HL-60/S4 (cell line): ENCODE results near the gene GRIK4.

Source experiments
- in situ Hi-C: fragments of 300-500 bp; cut with MboI; formaldehyde crosslinking; loops from 2 replicates; pipeline ENCODE4 v1.14.3; 2022; ENCODE audit warnings: low sequenced_read_pairs

The GRIK4 gene

DNA sequence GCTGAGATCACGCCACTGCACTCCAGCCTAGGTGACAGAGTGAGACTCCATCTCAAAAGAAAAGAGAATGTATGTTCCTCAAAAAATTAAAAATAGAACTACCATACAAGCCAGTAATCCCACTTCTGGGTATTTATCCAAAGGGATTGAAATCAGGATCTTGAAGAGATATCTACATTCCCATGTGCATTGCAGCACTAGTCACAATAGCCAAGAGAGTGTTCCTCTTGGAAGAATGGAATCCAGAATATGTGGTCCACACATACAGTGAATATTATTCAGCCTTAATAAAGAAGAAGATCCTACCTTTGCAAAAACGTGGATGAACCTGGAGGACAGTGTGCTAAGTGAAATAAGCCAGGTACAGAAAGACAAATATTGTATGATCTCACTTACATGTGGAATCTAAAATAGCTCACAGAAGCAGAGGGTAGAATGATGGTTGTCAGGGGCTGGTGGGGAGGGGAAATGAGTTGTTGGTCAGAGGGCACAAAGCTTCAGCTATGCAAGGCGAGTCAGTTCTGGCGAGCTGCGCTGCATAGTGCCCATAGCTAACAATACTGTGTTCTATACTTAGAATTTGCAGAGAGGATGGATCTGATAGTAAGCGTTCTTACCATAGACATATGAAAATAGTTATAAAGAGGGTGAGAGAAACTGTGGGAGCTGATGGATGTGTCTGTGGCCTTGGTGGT is 32.1 kb downstream of the GRIK4 start:
- in situ Hi-C loops, result no loop called here

- in situ Hi-C loops, result no loop called here
These were observed 34.3 kb downstream of the GRIK4 start for GRCh38 chr11:120545813-120546212.

GRCh38 chr11:120546312-120547205 is 35.0 kb downstream of the GRIK4 start:
- in situ Hi-C loops, result no loop called here

DNA sequence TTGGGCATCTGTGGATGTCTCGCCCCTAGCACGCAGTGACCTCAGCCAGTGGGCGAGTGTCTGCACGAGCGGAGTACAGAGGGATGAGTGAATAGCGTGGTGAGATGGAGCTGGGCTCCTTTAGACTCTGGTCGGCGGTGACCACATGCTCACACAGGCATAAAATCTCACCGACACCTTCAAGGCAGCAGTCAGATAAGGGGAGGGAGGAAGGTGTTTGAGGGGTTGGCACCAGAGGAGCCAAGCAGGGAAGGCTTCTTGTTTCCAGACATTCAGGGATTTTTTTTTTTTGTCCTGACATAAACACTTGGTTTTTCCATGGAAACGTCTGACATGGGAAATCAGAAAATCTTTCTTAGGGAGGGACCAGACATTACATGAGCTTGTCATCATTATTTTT is 35.8 kb downstream of the GRIK4 start:
- in situ Hi-C loops, result no loop called here

DNA sequence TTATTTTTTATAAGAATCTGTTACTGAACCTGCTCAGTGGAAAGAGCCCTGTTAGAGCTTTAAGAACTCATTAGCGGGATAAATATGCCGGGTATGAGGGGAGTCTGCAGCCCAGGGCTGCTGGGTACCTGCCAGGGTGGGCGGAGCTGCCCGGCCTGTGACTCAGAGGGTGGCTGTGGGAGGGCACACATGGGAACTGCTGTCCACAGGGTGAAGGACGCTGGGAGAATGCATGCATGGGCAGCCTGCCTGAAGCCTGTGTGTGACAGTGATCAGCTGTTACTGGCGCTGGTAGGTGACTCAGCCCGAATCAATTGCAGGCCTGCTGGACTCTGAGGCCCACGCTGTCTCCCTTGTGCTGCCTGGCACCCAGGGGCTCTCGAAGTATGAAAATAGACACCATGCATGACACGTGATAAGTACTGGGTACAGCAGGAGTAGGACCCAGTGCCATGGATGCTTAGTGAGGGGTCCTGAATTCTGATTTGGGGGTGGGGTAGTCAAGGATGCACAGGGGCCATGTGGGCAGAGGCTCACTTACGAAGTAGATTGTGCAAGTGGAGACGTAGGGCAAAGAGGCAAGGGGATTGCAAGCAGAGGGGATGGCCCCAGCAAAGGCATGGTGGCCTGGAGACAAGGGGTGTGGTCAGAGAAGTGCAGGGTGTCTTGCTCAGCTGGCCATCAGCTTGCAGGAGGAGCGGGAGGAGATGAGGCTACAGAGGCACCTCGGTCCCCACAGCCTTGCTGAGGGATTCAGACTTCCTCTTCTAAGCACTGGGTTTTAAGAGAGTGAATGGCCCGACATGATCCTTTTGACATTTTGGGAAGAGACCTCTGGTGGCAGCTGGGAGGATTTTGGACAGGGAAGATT is 36.5 kb downstream of the GRIK4 start:
- in situ Hi-C loops, result no loop called here

- in situ Hi-C loops, result no loop called here
These were observed 37.2 kb downstream of the GRIK4 start for GRCh38 chr11:120548682-120549209.

DNA sequence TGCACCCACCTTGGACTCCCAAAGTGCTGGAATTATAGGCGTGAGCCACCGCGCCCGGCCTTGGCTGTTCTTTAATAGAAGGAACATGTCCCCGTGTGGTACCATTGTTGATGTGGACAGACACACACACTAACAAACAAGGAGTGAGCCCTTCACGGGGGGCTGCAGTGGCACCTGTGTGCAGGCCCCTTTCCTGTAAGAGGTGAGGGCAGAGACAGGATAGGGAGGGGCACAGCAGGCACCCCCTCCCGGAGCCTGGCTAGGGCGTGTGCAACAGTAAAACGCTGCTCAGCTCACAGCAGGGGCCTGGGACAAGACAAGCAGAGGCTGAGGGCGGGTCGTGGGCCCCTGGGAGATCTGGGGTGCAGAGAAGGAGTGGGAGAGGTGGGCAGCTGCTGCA is 37.8 kb downstream of the GRIK4 start:
- in situ Hi-C loops, result no loop called here

GRCh38 chr11:120550007-120550406 is 38.5 kb downstream of the GRIK4 start:
- in situ Hi-C loops, result no loop called here

DNA sequence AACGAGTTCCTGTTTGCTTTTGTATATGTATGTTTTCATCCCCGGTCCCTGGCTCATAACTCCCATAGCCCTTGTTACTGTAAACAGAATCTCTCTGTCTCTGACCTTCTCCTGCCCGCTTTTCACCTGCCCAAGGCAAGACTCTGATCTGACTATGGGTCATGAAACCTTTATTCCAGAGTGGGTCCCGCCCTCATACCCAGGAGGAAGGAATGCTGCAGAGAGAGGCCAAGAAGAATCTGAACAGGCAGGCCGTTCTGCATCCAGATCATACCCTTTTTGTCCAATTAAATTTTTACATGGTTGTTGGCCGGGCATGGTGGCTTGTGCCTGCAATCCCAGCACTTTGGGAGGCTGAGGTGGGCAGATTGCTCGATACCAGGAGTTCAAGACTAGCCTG is 39.6 kb downstream of the GRIK4 start:
- in situ Hi-C loops, result no loop called here

DNA sequence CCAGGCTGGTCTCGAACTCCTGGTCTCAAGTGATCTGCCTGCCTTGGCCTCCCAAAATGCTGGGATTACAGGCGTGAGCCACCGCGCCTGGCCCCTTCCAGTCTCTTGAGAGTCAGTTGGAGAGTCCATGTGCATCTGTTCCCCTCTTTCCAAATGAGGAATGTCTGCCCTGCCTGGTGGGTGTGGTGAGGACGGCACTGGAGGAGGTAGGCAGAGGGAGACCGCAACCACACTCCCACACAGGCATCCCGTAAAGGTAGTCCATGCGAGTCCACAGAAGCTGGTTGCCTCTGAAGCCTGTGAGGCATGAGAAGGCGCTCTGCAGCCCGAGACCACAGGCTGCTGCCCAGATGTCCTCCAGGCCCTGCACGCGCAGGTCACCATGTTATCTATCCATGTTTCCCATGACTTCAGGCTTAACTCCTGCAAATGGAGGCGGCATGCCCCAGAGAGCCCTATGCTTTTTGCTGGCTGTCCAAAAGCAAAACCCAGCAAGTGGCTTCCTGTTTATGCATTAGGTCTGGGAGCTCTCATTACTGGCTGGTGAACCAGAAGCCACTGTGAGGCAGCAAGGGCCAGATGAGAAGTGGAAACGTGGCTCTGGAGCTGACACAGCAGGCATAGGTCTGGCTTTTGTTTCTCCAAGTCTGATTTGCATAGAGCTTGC is 43.4 kb downstream of the GRIK4 start:
- in situ Hi-C loops, result no loop called here

DNA sequence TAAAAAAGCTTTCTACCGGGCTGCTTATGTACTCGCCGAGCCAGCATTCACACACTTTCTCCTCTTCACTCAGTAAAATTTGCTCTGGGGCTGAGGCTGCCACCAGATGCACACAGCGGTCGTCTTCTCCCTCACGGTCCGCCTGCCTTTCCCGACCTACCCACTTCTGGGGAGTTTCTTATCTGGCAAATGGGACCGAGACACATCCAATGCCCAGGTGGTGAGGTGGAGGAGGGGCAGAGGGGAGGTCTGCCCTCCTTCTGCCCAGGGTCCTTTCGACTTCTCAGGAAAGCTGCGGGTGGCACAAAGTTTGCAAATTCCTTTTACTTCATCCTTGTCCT is 43.9 kb downstream of the GRIK4 start:
- in situ Hi-C loops, result no loop called here

DNA sequence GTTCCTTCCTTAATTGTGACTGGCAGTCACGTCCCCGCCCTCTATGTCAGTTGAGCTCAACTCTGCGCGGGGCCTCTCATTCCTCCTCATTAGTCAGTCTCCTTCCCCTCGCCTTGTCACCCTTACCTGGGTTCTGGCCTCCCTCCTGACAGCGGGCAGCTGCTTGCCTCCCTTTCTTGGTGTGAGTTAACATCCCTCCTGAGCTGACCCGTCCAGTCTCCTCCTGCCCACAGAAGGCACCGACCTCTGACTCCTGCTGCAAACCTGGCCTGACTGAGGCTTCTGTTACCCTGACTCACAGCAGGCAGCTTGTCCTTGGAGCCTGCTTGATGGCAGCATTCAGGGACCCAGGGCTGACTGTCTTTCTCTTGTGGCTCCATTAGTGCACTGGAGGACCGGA is 45.2 kb downstream of the GRIK4 start:
- in situ Hi-C loops, result no loop called here

- in situ Hi-C loops, result no loop called here
These were observed 47.3 kb downstream of the GRIK4 start for GRCh38 chr11:120558744-120559431.

GRCh38 chr11:120561286-120561685 is 49.7 kb downstream of the GRIK4 start:
- in situ Hi-C loops, result no loop called here

GRCh38 chr11:120562806-120563425 is 51.4 kb downstream of the GRIK4 start:
- in situ Hi-C loops, result no loop called here

- in situ Hi-C loops, result no loop called here
These were observed 52.4 kb downstream of the GRIK4 start for GRCh38 chr11:120563703-120564572.

DNA sequence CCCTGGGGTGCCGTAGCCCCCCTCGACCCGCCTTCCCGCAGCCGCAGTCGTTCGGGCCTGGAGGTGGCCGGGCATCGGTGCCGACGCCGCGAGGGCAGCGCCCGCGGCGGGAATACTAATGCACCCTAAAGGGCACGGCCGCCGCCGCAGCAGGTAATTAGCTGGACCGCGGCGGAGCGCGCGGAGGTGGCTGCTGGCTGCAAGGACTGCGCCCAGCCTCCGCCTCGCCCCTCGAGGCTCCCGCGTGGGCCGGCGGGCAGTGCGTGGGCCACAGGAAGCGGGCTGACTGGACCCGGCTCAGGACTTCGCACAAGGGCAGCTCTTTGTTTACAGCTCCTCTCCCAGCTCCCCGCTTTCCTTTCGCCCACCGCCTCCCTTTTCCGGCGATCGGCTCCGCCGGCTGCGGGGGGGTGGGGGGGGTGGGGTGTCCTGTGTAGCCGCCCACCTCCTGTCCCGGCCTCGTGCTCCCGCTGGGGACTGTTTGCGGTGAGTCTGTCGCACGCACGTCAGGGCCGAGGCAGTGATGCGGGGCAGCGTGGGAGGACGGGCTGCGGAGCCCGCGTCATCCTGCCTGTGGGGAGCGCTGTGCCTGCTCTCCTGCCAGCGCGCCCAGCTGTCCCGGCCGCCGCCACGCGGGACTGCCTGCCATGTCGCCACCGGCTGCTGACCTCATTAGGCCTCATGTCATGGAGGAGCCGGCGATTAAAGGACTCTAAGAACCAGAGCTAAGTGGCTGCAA is 53.2 kb downstream of the GRIK4 start:
- in situ Hi-C loops, result no loop called here
